Type B pancreatic cell (in vitro differentiated cells): ENCODE data around the gene COL5A1. TPM values are rescaled to one million over a fixed set of nuclear protein-coding genes. Genes with fewer than 3 reads are reported as not detected.

Experiments
- DNase-seq: peaks from one replicate; pipeline ENCODE4 v3.0.0; 2021; ENCODE audit warnings: mixed read lengths; ENCODE audit not compliant: unreplicated experiment; ENCODE audit errors: extremely low spot score
- H3K27ac Mint-ChIP-seq: 2 replicates; pipeline ENCODE4 v1.8.0; 2021; ENCODE audit warnings: mild to moderate bottlenecking, mixed read lengths
- H3K27me3 Mint-ChIP-seq: 2 replicates; pipeline ENCODE4 v1.8.0; 2021; ENCODE audit warnings: mixed read lengths
- H3K36me3 Mint-ChIP-seq: 2 replicates; pipeline ENCODE4 v1.8.0; 2021; ENCODE audit warnings: mixed read lengths
- H3K4me1 Mint-ChIP-seq: one replicate; pipeline ENCODE4 v1.8.0; 2021; ENCODE audit warnings: mixed read lengths; ENCODE audit not compliant: unreplicated experiment
- H3K4me3 Mint-ChIP-seq: 2 replicates; pipeline ENCODE4 v1.8.0; 2021; ENCODE audit warnings: mild to moderate bottlenecking, mixed read lengths
- H3K9me3 Mint-ChIP-seq: 2 replicates; pipeline ENCODE4 v1.8.0; 2021; ENCODE audit warnings: mixed read lengths
- total RNA-seq: library from RNA; stranded (reverse); gene quantifications from 2 replicates; pipeline ENCODE4 v1.2.1, GENCODE V29; 2021; ENCODE audit warnings: low replicate concordance
- TF ChIP-seq, protein P1 (sequence below): fragments of 200-600 bp; sonication (generic); conservative IDR thresholded peaks from 2 replicates; pipeline ENCODE4 v1.5.0; 2021; ENCODE audit warnings: antibody characterized with exemption, mild to moderate bottlenecking

The COL5A1 gene
- total RNA-seq, 1 donor from 2014 or later = 112 TPM

DNA sequence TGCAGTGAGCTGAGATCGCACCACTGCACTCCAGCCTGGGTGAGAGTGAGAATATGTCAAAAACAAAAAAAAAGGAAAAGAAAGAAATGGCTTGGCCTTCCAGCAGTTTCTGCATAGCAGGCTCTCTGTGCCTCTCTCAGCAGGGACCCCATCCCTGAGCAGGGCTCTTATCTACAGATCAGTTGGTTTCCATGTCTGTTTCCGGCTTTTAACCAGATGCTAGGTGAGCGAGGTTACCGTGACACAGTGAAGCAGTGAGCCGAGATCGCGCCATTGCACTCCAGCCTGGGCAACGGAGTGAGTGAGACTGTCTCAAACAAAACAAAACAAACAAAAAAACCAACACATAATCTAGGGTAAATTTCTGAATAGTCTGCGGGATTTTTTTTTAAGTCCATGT lies 51.4 kb downstream of the COL5A1 start:
- Mint-ChIP-seq H3K4me3 (no peak overlapping the region), H3K27me3 (no peaks in the 10 kb centered on the region), H3K9me3 (no peaks in the 10 kb centered on the region), H3K27ac (no peak overlapping the region), H3K4me1 (peaks cover 14% of the 10 kb centered on the region), H3K36me3 (no peaks in the 10 kb centered on the region)
- TF ChIP-seq, protein P1, sequence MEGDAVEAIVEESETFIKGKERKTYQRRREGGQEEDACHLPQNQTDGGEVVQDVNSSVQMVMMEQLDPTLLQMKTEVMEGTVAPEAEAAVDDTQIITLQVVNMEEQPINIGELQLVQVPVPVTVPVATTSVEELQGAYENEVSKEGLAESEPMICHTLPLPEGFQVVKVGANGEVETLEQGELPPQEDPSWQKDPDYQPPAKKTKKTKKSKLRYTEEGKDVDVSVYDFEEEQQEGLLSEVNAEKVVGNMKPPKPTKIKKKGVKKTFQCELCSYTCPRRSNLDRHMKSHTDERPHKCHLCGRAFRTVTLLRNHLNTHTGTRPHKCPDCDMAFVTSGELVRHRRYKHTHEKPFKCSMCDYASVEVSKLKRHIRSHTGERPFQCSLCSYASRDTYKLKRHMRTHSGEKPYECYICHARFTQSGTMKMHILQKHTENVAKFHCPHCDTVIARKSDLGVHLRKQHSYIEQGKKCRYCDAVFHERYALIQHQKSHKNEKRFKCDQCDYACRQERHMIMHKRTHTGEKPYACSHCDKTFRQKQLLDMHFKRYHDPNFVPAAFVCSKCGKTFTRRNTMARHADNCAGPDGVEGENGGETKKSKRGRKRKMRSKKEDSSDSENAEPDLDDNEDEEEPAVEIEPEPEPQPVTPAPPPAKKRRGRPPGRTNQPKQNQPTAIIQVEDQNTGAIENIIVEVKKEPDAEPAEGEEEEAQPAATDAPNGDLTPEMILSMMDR = no peak
- no peak for DNase-seq

DNA sequence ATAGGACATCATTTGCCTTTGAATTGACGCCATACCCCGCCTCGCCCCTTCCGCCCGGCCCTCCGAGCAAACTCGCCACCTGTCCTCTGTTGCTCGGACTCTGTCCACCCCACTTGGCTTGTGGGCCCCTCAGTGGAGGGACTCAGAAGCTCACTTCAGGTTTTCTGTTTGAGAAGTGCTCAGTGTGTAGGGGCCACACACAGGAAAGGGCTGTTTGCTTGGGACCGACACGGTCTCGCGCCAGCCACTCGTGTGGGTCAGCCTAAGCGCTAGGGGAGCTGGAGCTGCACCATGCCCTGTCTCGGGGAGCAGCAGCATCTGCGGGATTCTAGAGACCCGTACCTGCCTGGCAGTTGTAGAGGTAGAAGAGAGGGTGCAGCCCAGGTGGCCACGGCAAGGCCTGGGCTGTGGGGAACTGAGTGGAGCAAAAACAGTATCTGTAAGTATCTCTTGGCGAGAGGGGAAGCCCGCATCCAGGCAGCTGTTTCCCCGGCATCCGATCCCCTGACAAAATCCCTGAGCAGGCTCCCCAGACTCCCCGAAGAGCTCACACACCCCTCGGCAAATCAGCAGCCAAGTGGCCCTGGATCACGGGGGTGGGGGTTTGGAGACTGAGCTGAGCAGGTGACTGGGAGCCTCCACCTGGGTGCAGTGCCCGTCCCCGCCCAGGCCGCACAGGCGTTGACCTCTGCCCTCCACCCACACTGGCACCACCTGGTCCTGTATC lies 52.2 kb downstream of the COL5A1 start:
- DNase-seq = no peak
- no peaks in the 10 kb centered on the region for H3K36me3 Mint-ChIP-seq
- peaks cover 14% of the 10 kb centered on the region for H3K4me1 Mint-ChIP-seq
- H3K27ac Mint-ChIP-seq = no peak overlapping the region
- no peaks in the 10 kb centered on the region for H3K27me3 Mint-ChIP-seq
- TF ChIP-seq, protein P1 = no peak
- no peaks in the 10 kb centered on the region for H3K9me3 Mint-ChIP-seq
- H3K4me3 Mint-ChIP-seq = no peak overlapping the region

DNA sequence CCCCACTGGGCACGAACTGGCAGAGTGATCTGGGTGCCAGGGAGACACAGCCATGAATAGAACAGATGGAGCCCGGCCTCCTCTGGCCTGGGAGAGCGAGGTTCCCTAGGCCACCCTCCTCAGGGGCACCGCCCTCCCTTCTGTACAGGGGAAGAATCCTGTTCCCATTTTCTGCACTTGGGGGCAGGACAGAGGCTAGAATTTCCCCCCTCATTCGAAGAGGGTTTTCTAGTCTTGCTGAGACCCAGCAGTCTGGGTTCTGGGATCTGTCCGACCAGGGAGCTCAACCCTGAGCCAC lies 52.7 kb downstream of the COL5A1 start:
- no peak for DNase-seq
- peaks cover 14% of the 10 kb centered on the region for H3K4me1 Mint-ChIP-seq
- no peaks in the 10 kb centered on the region for H3K36me3 Mint-ChIP-seq
- H3K4me3 Mint-ChIP-seq = no peak overlapping the region
- H3K27ac Mint-ChIP-seq = no peak overlapping the region
- H3K27me3 Mint-ChIP-seq = no peaks in the 10 kb centered on the region
- TF ChIP-seq, protein P1 = no peak
- no peaks in the 10 kb centered on the region for H3K9me3 Mint-ChIP-seq

DNA sequence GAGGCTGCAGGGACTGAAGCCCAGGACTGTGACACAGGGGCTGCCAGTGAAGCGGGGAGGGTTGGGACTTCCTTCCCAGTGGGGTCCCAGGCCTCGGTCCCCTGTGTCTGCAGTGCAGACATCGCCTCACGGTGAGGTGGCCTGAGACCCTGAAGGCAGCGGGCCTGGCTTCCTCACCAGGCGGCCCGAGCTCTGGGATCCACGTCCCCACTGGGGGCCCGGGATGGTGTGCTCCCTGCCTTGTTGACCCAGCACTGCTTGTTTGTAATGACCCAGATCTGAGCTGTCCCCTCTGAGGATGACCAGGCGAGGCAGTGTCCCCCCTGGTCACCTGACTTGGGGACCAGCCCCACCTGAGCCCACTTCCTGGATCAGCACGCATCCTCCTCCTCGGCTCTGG lies 53.1 kb downstream of the COL5A1 start:
- Mint-ChIP-seq H3K27ac (no peak overlapping the region), H3K36me3 (no peaks in the 10 kb centered on the region), H3K4me3 (no peak overlapping the region), H3K27me3 (no peaks in the 10 kb centered on the region), H3K4me1 (peaks cover 14% of the 10 kb centered on the region), H3K9me3 (no peaks in the 10 kb centered on the region)
- no peak for DNase-seq
- TF ChIP-seq, protein P1 = no peak

DNA sequence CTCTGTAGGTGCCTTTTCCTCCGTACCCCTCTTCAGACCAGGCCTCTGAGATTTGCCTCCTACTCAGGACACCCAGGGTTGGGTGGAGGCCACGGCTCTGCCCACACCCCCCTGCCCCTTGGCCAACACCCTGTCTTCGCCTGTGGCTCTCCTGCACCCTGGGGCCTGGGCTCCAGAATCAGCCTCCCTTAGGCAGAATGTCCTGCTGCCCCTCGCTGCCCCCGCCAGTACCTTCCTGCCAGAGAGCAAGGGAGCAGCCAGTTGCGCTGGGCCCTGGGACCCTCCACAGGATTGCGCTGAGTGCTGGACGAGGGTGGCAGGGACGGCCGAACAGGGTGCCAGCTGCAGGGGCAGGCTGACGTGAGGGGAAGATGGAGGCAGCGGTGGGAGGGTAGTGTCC lies 53.5 kb downstream of the COL5A1 start:
- H3K27ac Mint-ChIP-seq = no peak overlapping the region
- H3K4me1 Mint-ChIP-seq = peaks cover 14% of the 10 kb centered on the region
- no peaks in the 10 kb centered on the region for H3K36me3 Mint-ChIP-seq
- no peaks in the 10 kb centered on the region for H3K9me3 Mint-ChIP-seq
- DNase-seq = no peak
- no peak overlapping the region for H3K4me3 Mint-ChIP-seq
- TF ChIP-seq, protein P1 = no peak
- H3K27me3 Mint-ChIP-seq = no peaks in the 10 kb centered on the region

DNA sequence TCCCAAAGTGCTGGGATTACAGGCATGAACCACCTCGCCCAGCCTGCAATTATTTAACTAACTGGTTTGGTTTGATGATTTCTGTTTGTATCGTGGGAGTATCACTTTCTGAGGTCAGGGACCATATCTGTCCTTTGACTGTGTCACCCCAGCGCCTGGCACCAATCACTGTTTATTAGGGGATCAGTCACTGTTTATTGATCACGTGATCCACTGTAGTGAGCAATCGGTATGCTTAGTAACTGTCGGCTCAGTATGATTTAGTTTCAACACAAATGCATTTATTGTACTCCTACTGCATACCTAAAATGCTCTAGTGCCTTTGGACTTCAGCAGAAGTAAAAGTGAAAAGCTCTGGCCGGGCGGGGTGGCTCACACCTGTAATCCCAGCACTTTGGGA lies 54.8 kb downstream of the COL5A1 start:
- peaks cover 14% of the 10 kb centered on the region for H3K4me1 Mint-ChIP-seq

More for the DNA sequence above, 54.8 kb downstream of the COL5A1 start:
- H3K27me3 Mint-ChIP-seq = no peaks in the 10 kb centered on the region
- H3K4me3 Mint-ChIP-seq = no peak overlapping the region
- H3K36me3 Mint-ChIP-seq = no peaks in the 10 kb centered on the region
- DNase-seq = no peak
- H3K9me3 Mint-ChIP-seq = no peaks in the 10 kb centered on the region
- TF ChIP-seq, protein P1 = no peak
- no peak overlapping the region for H3K27ac Mint-ChIP-seq
